ENCODE measurements around the gene SMC4. TPM values are rescaled to one million over a fixed set of nuclear protein-coding genes. Genes with fewer than 3 reads are reported as not detected.

Gene SMC4
- total and polyA plus RNA-seq, 2 of the 8 experiments (the other 6 are each of a cell fraction or from before 2014, with no cell fraction given): 26.6 to 118 TPM

- TF ChIP-seq RFX5 (IDR thresholded peaks at IDR 0.05; ENCODE audit: borderline replicate concordance, low read depth, low read length) (no peak), MAFK (IDR thresholded peaks at IDR 0.05; ENCODE audit: low read depth, low read length) (no peak), CBX5 (IDR thresholded peaks at IDR 0.05; ENCODE audit: low read depth, low read length) (no peak), CBX8 (IDR thresholded peaks at IDR 0.05; ENCODE audit: borderline replicate concordance, low read depth, low read length) (no peak), TAF7 (optimal IDR thresholded peaks at IDR 0.05; ENCODE audit: borderline replicate concordance, low read depth, low read length) (peak; percentile 8), ATF2 (IDR thresholded peaks at IDR 0.05; ENCODE audit: low read length) (no peak), RAD21 (IDR thresholded peaks at IDR 0.05 in 1 of 2, conservative IDR thresholded peaks at IDR 0.05 in 1 of 2; ENCODE audit: low read depth in 2 of 2, low read length in 2 of 2) (no peak), CHD1 (IDR thresholded peaks at IDR 0.05; ENCODE audit: low read depth, low read length) (no peak), TAF1 (IDR thresholded peaks at IDR 0.05; ENCODE audit: low read depth, low read length) (peak; percentile 88), SIRT6 (IDR thresholded peaks at IDR 0.05; ENCODE audit: low read length) (no peak), EZH2 (IDR thresholded peaks at IDR 0.05; ENCODE audit: low read depth, low read length, severe bottlenecking) (no peak), BCL11A (IDR thresholded peaks at IDR 0.05; ENCODE audit: low read depth in 2 of 2, low read length in 2 of 2) (no peak), E2F6 (IDR thresholded peaks at IDR 0.05) (peak; percentile 98), SP1 (IDR thresholded peaks at IDR 0.05; ENCODE audit: low read depth, low read length) (no peak), KDM4A (IDR thresholded peaks at IDR 0.05; ENCODE audit: low read depth, low read length, severe bottlenecking) (peak; percentile 3), KDM5A (IDR thresholded peaks at IDR 0.05; ENCODE audit: low read length) (no peak), SIX5 (IDR thresholded peaks at IDR 0.05; ENCODE audit: low read depth, low read length) (no peak), CHD2 (IDR thresholded peaks at IDR 0.05; ENCODE audit: low read length) (no peak), POU5F1 (IDR thresholded peaks at IDR 0.05; ENCODE audit: low read depth, low read length) (no peak), FOSL1 (IDR thresholded peaks at IDR 0.05; ENCODE audit: insufficient read depth, low read depth, low read length) (0 out of 2 replicates have a peak, but pooled peaks have one; percentile 9), HDAC6 (IDR thresholded peaks at IDR 0.05; ENCODE audit: low read depth, low read length) (no peak), RXRA (IDR thresholded peaks at IDR 0.05; ENCODE audit: insufficient read depth, low read depth, low read length) (no peak)
Observed at GRCh38 chr3:160449636-160450598, 50.5 kb downstream of the SMC4 start, which contains the start of gene TRIM59 (continued).
